Stimulated activated naive CD8-positive, alpha-beta T cell treated with anti-CD3 and anti-CD28 coated beads, Interleukin-15, amount 100 ng/mL, for 72 hours (primary cell): ENCODE measurements around the gene METTL6.
A peak's percentile ranks its signal among the peaks of the same experiment; 100 is the strongest.
"Not testable (repeated sequence)": the region's sequence is repeated elsewhere in the genome, so short reads cannot be mapped to it uniquely, and the experiment has no call there.

ENCODE experiments used
- ATAC-seq: fragments of 150-1000 bp; cut with Tn5 transposase; 2 replicates; pipeline ENCODE4 v1.10.0; 2021; ENCODE audit warnings: mild to moderate bottlenecking, moderate library complexity
- DNase-seq, 2 donors: peaks; one replicate each; pipeline ENCODE4 v3.0.0; 2021 to 2022
- H3K27ac Mint-ChIP-seq, 2 donors: one replicate each; pipeline ENCODE4 v1.8.0; 2022; ENCODE audit warnings: mild to moderate bottlenecking in 2 of 2, mixed read lengths in 2 of 2, moderate library complexity in 2 of 2
- H3K27me3 Mint-ChIP-seq: one replicate; pipeline ENCODE4 v1.8.0; 2022; ENCODE audit warnings: mixed read lengths
- H3K4me1 Mint-ChIP-seq: one replicate; pipeline ENCODE4 v1.8.0; 2022; ENCODE audit warnings: mild to moderate bottlenecking, mixed read lengths
- H3K4me3 Mint-ChIP-seq, 2 donors: one replicate each; pipeline ENCODE4 v1.8.0; 2022; ENCODE audit warnings: mild to moderate bottlenecking in 2 of 2, mixed read lengths in 2 of 2, moderate library complexity in 1 of 2
- H3K9me3 Mint-ChIP-seq, 2 donors: one replicate each; pipeline ENCODE4 v1.8.0; 2022; ENCODE audit warnings: mixed read lengths in 2 of 2

METTL6 gene

GRCh38 chr3:15375461-15376000 is 51.8 kb downstream of the METTL6 start:
- H3K27me3 Mint-ChIP-seq: peaks cover 6% of the 10 kb centered on the region
- ATAC-seq: no peak
- no peaks in the 10 kb centered on the region for H3K9me3 Mint-ChIP-seq
- peaks cover 21% of the 10 kb centered on the region for H3K4me1 Mint-ChIP-seq
- no peak overlapping the region for H3K4me3 Mint-ChIP-seq
- no peak overlapping the region for H3K27ac Mint-ChIP-seq
- DNase-seq: no peak

GRCh38 chr3:15372918-15373317 is 54.4 kb downstream of the METTL6 start:
- peaks cover 16% of the 10 kb centered on the region for H3K4me1 Mint-ChIP-seq
- peaks cover 18% of the 10 kb centered on the region for H3K27me3 Mint-ChIP-seq
- H3K27ac Mint-ChIP-seq: no peak overlapping the region
- H3K4me3 Mint-ChIP-seq: no peak overlapping the region
- DNase-seq: no peak
- H3K9me3 Mint-ChIP-seq: no peaks in the 10 kb centered on the region
- no peak for ATAC-seq

- DNase-seq (no peak), ATAC-seq (no peak)
- peaks cover 15% of the 10 kb centered on the region for H3K4me1 Mint-ChIP-seq
- no peaks in the 10 kb centered on the region for H3K9me3 Mint-ChIP-seq
- no peak overlapping the region for H3K27ac Mint-ChIP-seq
- H3K4me3 Mint-ChIP-seq: no peak overlapping the region
- peaks cover 42% of the 10 kb centered on the region for H3K27me3 Mint-ChIP-seq
Measured at GRCh38 chr3:15368561-15369135, 58.7 kb downstream of the METTL6 start.

GRCh38 chr3:15367059-15367458 is 60.3 kb downstream of the METTL6 start:
- peaks cover 25% of the 10 kb centered on the region for H3K4me1 Mint-ChIP-seq
- H3K9me3 Mint-ChIP-seq: no peaks in the 10 kb centered on the region
- DNase-seq (no peak), ATAC-seq (no peak)
- peak overlapping the region in 1 of 2 donors; percentile 15 for H3K4me3 Mint-ChIP-seq
- H3K27ac Mint-ChIP-seq: peak overlapping the region; percentile 35 to 55
- H3K27me3 Mint-ChIP-seq: peaks cover 47% of the 10 kb centered on the region

GRCh38 chr3:15364078-15364477 is 63.3 kb downstream of the METTL6 start:
- H3K9me3 Mint-ChIP-seq, H3K27ac Mint-ChIP-seq, H3K4me3 Mint-ChIP-seq, DNase-seq, ATAC-seq: not testable (repeated sequence)
- Mint-ChIP-seq H3K4me1 (peaks cover 45% of the 10 kb centered on the region), H3K27me3 (peaks cover 46% of the 10 kb centered on the region)

- Mint-ChIP-seq H3K4me3 (peak overlapping the region; percentile 24 to 72), H3K4me1 (peaks cover 47% of the 10 kb centered on the region), H3K9me3 (no peaks in the 10 kb centered on the region), H3K27me3 (peaks cover 28% of the 10 kb centered on the region), H3K27ac (peak overlapping the region; percentile 61 to 96)
- ATAC-seq (peak; percentile 95), DNase-seq (peak; percentile 60 to 74)
Measured at GRCh38 chr3:15361494-15362214, 65.7 kb downstream of the METTL6 start.

GRCh38 chr3:15360788-15361493 is 66.4 kb downstream of the METTL6 start:
- H3K27ac Mint-ChIP-seq: peak overlapping the region; percentile 28 to 71
- DNase-seq (no peak), ATAC-seq (peak; percentile 41)
- no peaks in the 10 kb centered on the region for H3K9me3 Mint-ChIP-seq
- H3K4me3 Mint-ChIP-seq: peak overlapping the region; percentile 24 to 72
- H3K27me3 Mint-ChIP-seq: peaks cover 27% of the 10 kb centered on the region
- H3K4me1 Mint-ChIP-seq: peaks cover 54% of the 10 kb centered on the region
